Measurements from ENCODE around the gene ZBTB22.

DNA sequence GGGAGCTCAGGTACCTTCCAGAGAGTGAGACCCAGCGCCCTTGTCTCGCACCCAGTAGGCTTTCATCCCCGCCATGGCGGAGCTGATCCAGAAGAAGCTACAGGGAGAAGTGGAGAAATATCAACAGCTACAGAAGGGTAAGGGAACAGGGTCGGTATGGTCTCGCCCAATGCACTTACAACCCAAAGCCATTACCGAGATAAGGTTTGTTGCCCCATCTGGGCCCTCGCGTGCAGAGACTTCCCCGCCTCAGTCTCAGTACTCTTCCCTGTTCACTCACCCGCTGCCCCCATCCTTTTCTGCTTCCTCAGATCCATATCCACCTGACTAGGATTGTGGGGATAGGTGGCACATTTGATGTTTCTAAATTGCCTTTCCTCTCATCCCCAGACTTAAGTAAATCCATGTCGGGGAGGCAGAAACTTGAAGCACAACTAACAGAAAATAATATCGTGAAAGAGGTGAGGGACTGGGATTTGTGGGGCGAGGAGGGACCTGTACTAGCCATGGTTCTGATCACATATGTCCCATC, 27.7 kb downstream of the ZBTB22 start:
- TF ChIP-seq, protein P1, sequence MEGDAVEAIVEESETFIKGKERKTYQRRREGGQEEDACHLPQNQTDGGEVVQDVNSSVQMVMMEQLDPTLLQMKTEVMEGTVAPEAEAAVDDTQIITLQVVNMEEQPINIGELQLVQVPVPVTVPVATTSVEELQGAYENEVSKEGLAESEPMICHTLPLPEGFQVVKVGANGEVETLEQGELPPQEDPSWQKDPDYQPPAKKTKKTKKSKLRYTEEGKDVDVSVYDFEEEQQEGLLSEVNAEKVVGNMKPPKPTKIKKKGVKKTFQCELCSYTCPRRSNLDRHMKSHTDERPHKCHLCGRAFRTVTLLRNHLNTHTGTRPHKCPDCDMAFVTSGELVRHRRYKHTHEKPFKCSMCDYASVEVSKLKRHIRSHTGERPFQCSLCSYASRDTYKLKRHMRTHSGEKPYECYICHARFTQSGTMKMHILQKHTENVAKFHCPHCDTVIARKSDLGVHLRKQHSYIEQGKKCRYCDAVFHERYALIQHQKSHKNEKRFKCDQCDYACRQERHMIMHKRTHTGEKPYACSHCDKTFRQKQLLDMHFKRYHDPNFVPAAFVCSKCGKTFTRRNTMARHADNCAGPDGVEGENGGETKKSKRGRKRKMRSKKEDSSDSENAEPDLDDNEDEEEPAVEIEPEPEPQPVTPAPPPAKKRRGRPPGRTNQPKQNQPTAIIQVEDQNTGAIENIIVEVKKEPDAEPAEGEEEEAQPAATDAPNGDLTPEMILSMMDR (IDR thresholded peaks at IDR 0.05), result no peak
- TF ChIP-seq POLR2A (IDR thresholded peaks at IDR 0.05), result no peak
